Measurements from ENCODE around the gene HID1. TPM values are rescaled to one million over a fixed set of nuclear protein-coding genes. Genes with fewer than 3 reads are reported as not detected.
"Not testable (repeated sequence)": the region's sequence is repeated elsewhere in the genome, so short reads cannot be mapped to it uniquely, and the experiment has no call there.

Gene HID1
- total RNA-seq, 1 experiment from 2014 or later: 2.1 TPM

DNA sequence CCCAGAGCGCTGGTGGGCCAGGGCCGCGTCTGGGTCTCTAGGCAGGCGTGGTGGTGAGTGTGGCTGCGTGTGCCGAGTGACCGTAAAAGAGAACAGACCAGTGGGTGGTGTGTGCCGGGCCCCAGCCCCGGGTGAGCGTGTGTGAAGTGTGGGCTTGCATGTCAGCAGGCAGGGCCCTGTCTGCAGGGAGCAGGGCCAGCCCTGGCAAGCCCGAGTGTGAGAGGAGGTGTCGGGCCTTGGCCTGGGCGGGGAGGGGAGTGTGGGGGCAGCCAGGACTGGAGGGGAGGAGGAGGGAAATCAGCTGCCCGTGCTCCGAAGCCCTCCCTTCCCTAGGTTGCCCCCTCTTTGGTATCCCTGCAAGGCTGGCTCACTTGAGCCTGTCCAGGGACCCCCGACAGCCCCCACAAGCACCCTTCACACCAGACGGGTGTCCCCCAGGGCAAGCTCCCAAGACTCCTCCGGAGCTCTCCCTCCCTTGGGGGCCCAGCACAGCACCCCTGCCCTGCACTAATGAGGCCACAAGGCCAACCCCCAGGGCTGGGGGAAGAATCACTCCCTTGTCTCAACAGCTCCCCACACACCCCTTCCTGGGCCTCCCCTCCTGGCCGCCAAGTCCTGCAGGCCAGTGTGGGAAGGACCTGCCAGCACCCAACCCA is 51.4 kb downstream of the HID1 start:
- peaks cover 47% of the 10 kb centered on the region for H3K27me3 ChIP-seq (ENCODE audit: control insufficient read depth, insufficient read depth, low read length)
- H3K36me3 ChIP-seq (replicated peaks; ENCODE audit: control insufficient read depth, insufficient read depth, low read length): no peaks in the 10 kb centered on the region
- DNase-seq: peak; percentile 77
- no peak overlapping the region for H3K4me3 ChIP-seq (ENCODE audit: insufficient read depth, low read depth, low read length)

DNA sequence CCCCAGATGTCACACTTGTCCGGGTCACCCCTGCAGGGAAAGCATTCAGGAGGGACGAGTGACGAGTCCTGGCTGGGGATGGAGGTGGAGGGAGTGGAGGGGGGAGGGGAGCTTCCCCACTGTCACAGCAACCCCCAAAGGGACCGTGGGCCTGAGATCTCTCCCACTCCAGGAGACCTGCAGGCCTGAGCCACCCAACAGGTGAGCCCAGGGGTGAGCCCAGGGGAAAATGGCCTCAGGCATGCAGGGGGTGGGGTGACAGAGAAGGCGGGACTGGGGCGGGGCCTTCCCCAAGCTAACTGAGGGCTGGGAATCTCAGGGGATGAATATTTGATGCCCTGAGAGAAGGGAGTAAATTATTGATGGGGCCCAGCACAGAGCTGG is 51.9 kb downstream of the HID1 start:
- Histone ChIP-seq H3K36me3 (replicated peaks; ENCODE audit: control insufficient read depth, insufficient read depth, low read length) (no peaks in the 10 kb centered on the region), H3K4me3 (ENCODE audit: insufficient read depth, low read depth, low read length) (no peak overlapping the region), H3K27me3 (ENCODE audit: control insufficient read depth, insufficient read depth, low read length) (peaks cover 43% of the 10 kb centered on the region)
- peak; percentile 90 for DNase-seq

DNA sequence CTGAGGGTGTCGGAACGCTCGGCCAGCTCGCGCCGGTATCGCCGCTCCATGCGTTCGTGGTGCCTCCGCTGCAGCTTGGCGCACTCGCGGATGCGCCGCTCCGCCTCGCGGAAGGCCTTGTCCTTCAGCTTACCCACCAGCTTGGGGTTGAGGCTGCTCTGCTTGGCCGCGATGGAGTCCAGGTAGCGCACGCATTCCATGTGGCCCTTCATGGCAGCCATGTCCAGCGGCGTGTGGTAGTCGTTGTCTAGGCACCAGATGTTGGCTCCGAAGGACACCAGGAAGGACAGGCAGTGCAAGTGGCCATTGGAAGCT is 52.3 kb downstream of the HID1 start:
- no peak overlapping the region for H3K4me3 ChIP-seq (ENCODE audit: insufficient read depth, low read depth, low read length)
- DNase-seq: no peak
- H3K36me3 ChIP-seq (replicated peaks; ENCODE audit: control insufficient read depth, insufficient read depth, low read length): no peaks in the 10 kb centered on the region
- H3K27me3 ChIP-seq (ENCODE audit: control insufficient read depth, insufficient read depth, low read length): peaks cover 40% of the 10 kb centered on the region

DNA sequence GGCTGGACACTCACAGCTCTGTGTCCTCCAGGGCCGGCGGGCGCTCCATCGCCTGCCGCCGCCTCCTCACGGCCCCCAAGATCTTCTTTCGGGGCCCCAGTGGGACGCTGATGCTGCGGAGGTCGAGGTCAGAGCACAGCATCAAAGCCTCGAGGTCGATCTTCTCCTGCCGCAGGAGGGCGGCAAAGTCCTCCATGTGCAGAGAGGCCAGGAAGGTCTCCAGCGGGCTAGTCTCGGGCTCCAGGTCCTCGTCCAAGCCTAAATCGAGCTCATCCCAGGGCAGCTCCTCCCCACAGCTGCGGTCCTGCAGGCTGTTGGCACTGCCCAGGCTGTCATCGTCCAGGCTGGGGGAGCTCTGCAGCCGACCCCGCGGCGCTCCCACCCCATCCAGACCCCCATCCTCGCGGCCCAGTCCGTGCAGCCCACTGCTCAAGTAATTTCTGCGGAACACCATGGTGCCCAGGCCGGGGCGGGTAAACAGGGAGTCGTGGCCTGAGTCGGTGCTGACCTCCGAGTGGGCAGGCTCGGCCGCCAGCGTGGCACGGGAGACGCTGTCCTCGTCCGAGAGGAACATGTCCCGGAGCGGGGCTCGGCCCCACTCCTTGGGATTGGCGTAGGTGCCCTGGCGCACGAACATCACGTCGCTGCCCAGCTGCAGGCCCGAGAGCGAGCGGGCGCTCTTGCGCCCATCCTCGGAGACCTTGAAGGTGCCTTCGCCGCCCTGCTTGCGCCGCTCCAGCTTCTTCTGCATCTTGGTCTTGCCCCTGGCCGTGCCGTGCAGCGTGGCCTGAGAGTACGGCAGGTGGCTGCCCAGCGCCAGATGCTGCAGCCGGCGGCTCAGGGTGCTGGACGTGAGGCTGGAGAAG is 52.9 kb downstream of the HID1 start:
- DNase-seq: peak; percentile 88
- no peak overlapping the region for H3K4me3 ChIP-seq (ENCODE audit: insufficient read depth, low read depth, low read length)
- H3K27me3 ChIP-seq (ENCODE audit: control insufficient read depth, insufficient read depth, low read length): peaks cover 34% of the 10 kb centered on the region
- H3K36me3 ChIP-seq (replicated peaks; ENCODE audit: control insufficient read depth, insufficient read depth, low read length): no peaks in the 10 kb centered on the region

DNA sequence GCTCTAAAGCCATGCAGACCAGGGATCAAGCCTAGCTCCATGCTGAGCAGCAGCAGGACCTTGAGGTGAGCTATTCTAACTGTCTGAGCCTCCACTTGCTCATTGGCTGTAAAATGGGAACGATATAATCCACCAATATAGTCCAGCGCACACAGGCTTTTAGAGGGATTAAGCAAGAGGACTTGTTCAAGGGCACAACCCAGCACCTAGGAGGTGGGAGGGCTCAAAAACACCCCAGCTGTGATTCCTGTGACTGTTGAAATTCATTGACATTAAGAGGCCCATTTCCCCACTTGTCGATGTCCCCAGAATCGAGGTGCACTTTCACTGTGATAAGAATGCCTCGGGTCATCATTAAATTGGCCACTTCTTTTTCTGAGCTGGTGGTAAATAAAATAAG is 53.7 kb downstream of the HID1 start:
- Histone ChIP-seq H3K27me3 (ENCODE audit: control insufficient read depth, insufficient read depth, low read length) (peaks cover 26% of the 10 kb centered on the region), H3K4me3 (ENCODE audit: insufficient read depth, low read depth, low read length) (no peak overlapping the region), H3K36me3 (replicated peaks; ENCODE audit: control insufficient read depth, insufficient read depth, low read length) (no peaks in the 10 kb centered on the region)
- no peak for DNase-seq

DNA sequence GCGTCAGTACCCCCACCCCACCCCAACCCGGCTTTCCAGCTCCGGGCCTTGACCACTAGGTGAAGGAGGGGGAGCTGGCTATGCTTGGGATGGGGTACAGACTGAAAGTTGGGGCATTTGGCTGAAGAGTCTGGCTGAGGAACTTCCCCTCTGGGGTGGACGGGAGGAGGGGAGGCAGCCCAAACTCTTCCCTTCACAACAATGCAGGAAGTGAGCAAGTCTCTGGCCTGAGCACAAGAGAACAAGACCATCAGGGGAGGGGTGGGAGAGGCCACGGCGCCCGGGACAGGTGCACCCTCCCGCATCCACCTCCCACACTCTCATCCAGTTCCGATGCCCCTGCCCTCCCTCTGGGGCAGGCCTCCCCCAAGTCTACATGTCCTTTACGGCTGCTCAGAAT is 55.1 kb downstream of the HID1 start:
- no peak overlapping the region for H3K4me3 ChIP-seq (ENCODE audit: insufficient read depth, low read depth, low read length)
- peaks cover 12% of the 10 kb centered on the region for H3K27me3 ChIP-seq (ENCODE audit: control insufficient read depth, insufficient read depth, low read length)
- H3K36me3 ChIP-seq (replicated peaks; ENCODE audit: control insufficient read depth, insufficient read depth, low read length): no peaks in the 10 kb centered on the region
- no peak for DNase-seq

DNA sequence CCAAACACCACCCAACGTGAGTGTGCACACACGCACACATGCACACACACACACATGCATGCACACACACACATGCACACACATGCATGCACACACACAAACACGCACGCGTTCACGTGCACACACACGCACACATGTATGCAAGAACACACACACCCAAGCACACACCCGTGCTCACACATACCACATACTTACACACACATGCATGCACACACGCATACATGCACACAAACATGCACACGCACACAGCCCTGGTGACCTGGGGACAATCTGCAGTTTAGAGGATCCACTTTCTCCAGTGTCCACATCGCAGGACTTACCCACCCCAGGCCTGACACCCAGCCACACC is 55.7 kb downstream of the HID1 start:
- no peak overlapping the region for H3K4me3 ChIP-seq (ENCODE audit: insufficient read depth, low read depth, low read length)
- peaks cover 7% of the 10 kb centered on the region for H3K27me3 ChIP-seq (ENCODE audit: control insufficient read depth, insufficient read depth, low read length)
- no peak for DNase-seq
- no peaks in the 10 kb centered on the region for H3K36me3 ChIP-seq (replicated peaks; ENCODE audit: control insufficient read depth, insufficient read depth, low read length)

DNA sequence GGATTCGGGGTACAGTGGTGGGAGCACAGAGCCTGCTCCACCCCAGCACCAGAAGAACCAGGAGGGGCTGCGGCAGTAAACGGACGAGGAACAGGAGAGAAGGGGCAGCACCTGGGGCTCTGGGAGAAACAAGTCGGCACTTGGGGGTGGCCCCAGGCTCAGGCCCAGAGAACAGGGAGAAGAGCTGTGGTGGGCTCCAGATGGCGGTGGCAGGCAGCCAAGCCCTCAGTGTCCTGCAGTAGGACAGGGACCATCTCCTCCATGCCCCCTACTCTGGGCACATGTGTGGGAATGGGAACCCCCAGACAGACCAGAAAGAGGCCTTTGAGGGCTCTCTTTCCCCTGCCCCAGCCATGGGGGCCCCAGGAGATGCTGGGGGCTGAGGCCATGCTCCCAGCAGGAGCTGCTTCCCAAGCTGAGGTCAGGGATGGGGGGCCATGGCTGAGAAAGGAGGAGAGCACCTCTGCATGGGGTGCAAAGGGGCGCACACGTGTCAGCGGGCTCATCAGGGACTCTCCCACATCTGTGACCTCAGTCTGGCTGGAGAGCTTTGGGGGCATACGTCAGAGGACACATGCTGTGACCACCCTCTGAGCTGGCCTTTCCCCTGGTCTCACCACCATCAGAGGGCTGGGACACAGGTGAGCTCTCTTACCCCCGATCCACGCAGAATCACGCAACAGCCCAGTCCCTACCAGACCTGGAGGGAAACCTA is 56.3 kb downstream of the HID1 start:
- DNase-seq: no peak
- H3K36me3 ChIP-seq (replicated peaks; ENCODE audit: control insufficient read depth, insufficient read depth, low read length): no peaks in the 10 kb centered on the region
- H3K4me3 ChIP-seq (ENCODE audit: insufficient read depth, low read depth, low read length): no peak overlapping the region
- peaks cover 4% of the 10 kb centered on the region for H3K27me3 ChIP-seq (ENCODE audit: control insufficient read depth, insufficient read depth, low read length)

DNA sequence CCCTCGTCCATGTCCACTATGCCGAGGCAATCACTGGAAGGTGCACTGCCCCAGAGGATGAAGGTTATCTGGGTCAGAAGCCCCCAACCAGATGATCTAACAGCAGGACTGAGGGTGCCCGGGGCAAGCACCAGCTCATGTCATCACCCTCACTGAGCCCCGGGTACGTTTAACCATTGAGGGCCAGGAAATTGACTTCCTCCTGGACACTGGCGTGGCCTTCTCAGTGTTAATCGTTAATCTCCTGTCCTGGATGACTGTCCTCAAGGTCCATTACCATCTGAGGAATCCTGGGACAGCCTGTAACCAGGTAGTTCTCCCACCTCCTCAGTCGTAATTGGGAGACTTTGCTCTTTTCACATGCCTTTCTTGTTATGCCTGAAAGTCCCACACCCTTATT is 61.1 kb downstream of the HID1 start:
- not testable (repeated sequence) for DNase-seq; H3K27me3 ChIP-seq (ENCODE audit: control insufficient read depth, insufficient read depth, low read length); H3K36me3 ChIP-seq (replicated peaks; ENCODE audit: control insufficient read depth, insufficient read depth, low read length); H3K4me3 ChIP-seq (ENCODE audit: insufficient read depth, low read depth, low read length)

DNA sequence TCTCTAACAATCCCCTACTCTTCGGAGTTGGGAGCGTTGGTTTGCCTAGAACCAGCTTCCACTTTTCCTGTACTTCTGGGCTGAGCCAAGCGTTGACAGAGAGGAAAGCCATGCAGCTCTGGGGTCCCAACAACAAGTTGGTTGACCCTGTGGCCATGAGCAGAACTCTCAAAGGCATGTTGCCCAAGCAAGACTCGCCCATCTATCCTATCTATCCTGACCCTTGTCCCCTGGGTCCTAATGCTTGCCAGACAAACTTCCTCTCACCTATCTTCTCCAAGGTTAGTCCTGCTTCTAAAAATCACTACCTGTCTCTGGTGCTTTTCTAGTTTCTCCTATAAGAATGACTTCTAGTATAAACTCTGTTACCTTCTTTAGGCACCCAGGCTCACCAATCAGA is 63.5 kb downstream of the HID1 start:
- DNase-seq; H3K27me3 ChIP-seq (ENCODE audit: control insufficient read depth, insufficient read depth, low read length); H3K36me3 ChIP-seq (replicated peaks; ENCODE audit: control insufficient read depth, insufficient read depth, low read length); H3K4me3 ChIP-seq (ENCODE audit: insufficient read depth, low read depth, low read length): not testable (repeated sequence)

DNA sequence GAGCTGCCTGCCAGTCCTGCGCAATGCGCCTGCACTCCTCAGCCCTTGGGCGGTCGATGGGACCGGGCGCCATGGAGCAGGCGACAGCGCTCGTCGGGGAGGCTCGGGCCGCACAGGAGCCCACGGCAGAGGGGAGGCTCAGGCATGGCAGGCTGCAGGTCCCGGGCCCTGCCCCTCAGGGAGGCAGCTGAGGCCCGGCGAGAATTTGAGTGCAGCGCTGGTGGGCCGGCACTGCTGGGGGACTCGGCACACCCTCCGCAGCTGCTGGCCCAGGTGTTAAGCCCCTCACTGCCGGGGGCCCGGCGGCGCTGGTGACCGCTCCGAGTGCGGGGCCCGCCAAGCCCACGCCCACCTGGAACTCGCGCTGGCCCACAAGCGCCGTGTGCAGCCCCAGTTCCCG is 65.5 kb downstream of the HID1 start:
- Histone ChIP-seq H3K27me3 (ENCODE audit: control insufficient read depth, insufficient read depth, low read length) (no peaks in the 10 kb centered on the region; the same call in 1 of the 2 replicates), H3K4me3 (ENCODE audit: insufficient read depth, low read depth, low read length) (no peak overlapping the region), H3K36me3 (replicated peaks; ENCODE audit: control insufficient read depth, insufficient read depth, low read length) (no peaks in the 10 kb centered on the region)
- DNase-seq: no peak

DNA sequence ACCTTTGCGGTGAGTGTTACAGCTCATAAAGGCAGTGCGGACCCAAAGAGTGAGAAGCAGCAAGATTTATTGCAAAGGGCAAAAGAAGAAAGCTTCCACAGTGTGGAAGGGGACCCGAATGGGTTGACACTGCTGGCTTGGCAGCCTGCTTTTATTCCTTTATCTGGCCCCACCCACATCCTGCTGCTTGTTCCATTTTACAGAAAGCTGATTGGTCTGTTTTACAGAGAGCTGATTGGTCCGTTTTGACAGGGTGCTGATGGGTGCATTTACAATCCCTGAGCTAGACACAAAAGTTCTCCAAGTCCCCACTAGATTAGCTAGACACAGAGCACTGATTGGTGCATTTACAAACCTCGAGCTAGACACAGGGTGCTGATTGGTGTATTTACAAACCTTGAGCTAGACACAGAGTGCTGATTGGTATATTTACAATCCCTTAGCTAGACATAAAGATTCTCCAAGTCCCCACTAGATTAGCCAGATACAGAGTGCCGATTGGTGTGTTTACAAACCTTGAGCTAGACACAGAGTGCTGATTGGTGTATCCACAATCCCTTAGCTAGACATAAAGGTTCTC is 66.3 kb downstream of the HID1 start:
- not testable (repeated sequence) for H3K4me3 ChIP-seq (ENCODE audit: insufficient read depth, low read depth, low read length); H3K27me3 ChIP-seq (ENCODE audit: control insufficient read depth, insufficient read depth, low read length); DNase-seq; H3K36me3 ChIP-seq (replicated peaks; ENCODE audit: control insufficient read depth, insufficient read depth, low read length)

DNA sequence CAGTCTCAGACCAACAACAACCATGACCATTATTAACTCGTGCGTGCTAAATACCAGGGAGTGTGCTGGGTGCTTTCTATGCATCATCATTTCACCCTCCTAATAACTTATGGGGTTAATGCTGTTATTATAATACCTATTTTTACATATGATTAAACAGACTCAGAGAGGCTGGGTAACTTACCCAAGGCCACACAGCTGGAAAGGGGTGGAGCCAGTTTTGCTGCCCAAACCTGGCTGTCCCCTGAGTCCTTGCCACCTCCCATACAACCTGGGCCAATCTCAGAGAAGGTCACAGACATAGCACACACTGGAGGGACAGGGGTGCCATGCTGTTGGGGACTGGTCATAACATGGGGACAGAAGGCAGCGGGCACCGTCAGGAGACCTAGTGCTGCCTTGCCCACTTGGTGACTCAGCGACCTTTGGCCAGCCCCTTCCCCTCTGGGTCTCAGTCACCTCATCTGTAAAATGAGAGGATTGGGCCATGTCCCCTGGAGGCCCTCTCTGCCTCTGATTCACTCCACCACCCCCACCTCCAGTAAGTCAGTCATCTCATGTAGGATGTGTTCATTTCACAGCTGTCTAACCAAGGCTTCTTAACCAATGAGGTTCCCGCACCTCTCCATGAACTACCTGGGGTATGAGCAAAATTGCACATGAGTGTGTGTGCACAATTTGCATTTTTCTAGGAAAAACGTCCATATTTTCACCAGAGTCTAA is 67.7 kb downstream of the HID1 start:
- Histone ChIP-seq H3K27me3 (ENCODE audit: control insufficient read depth, insufficient read depth, low read length) (peaks cover 2% of the 10 kb centered on the region), H3K4me3 (ENCODE audit: insufficient read depth, low read depth, low read length) (no peak overlapping the region), H3K36me3 (replicated peaks; ENCODE audit: control insufficient read depth, insufficient read depth, low read length) (no peaks in the 10 kb centered on the region)
- DNase-seq: no peak

DNA sequence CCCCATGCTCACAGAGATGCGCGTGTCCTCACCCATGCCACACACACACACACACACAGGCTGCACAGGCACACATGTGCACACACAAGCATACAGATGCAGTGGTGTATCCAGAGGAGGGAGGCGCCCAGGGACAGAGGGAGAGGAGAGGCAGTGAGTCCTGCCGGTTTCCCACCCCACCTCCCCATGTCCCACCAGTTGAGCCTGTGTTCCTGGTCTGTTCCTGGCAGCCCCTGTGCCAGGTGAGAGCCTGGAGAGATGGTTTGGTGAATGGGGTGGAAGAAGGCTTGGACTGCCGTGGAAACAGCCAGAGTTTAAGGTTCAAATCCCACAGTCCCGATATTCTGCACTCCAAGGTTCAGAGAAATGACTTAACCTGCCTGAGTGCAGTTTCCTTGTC is 68.9 kb downstream of the HID1 start:
- peaks cover 2% of the 10 kb centered on the region for H3K27me3 ChIP-seq (ENCODE audit: control insufficient read depth, insufficient read depth, low read length)
- H3K4me3 ChIP-seq (ENCODE audit: insufficient read depth, low read depth, low read length): no peak overlapping the region
- H3K36me3 ChIP-seq (replicated peaks; ENCODE audit: control insufficient read depth, insufficient read depth, low read length): no peaks in the 10 kb centered on the region
- DNase-seq: no peak
